Astrocyte of the hippocampus (primary cell): ENCODE results near the gene MUC4.
"Not testable (repeated sequence)": the region's sequence is repeated elsewhere in the genome, so short reads cannot be mapped to it uniquely, and the experiment has no call there.

Experiments used
- DNase-seq: peaks from one replicate; pipeline ENCODE4 v3.0.0; 2011; ENCODE audit warnings: low read depth, low spot score

The MUC4 gene

DNA sequence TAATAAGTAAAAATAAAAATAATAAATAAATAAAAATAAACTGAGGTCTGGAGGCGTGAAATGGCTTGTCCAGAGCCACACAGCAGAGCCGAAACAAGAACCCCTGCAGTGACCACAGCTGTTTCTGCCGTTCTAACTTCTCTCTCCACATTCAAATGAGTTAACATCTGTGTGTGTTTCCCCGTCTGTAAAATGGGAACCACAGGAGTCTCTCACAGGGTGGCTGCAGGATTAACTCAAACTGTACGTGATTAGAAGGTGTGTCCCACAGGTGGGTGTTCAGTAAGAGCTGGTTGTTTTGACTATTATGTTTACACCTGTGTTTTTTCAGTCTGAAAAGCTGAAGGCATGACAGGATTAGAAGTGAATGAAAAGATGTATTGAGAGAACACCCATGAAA is 27.0 kb upstream of the MUC4 start:
- DNase-seq, result no peak

DNA sequence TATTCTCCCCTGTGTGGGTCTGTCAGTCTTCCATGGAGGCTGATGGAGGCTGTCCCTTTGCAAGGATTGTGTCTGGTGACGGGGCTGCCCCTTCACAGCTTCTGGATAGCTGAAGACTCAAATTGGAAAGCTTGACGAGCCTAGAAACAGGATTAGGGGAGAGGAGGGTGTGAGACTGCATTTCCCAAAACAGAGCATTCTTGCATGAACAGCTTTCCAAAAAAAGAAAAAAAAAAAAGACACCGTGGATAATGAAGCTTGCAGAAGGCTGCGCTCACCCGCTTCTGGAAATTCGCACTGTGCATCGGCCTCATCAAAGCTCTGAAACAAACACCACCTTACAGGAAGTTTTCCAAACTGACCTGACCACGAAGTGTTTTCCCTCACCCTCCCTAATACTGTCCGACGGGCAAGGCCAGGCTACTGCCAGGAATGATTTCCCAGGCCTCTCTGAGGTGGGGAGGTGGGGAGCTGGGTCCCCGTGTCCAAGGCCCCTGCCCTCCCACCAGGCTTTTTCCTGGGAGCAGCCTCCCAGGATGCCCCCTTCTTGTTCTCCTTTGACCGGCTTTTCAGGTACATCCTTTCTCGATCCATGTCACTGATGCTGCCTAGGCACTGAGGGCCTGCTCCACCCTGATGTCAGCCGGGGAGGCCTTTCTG is 24.9 kb upstream of the MUC4 start:
- no peak for DNase-seq

DNA sequence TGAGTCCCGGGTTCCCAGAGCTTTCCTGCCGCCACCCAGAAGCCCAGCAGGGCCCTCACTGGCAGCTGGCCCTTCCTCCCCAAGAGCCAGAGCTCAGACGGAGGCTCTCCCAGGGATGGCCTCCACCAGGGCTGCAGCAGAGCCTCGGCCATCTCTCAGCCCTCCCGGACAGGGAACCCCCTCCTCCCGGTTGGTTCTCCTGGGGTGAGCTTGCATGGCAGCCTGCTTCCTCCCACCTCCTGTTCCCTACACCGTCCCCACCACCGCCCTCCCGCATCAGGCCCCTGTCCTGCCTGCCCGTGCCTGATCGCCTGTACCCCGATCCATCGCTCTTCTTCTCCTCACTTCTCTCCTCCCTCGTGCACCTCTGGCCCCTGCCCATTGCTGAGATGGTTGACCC is 24.1 kb upstream of the MUC4 start:
- DNase-seq, result no peak

DNA sequence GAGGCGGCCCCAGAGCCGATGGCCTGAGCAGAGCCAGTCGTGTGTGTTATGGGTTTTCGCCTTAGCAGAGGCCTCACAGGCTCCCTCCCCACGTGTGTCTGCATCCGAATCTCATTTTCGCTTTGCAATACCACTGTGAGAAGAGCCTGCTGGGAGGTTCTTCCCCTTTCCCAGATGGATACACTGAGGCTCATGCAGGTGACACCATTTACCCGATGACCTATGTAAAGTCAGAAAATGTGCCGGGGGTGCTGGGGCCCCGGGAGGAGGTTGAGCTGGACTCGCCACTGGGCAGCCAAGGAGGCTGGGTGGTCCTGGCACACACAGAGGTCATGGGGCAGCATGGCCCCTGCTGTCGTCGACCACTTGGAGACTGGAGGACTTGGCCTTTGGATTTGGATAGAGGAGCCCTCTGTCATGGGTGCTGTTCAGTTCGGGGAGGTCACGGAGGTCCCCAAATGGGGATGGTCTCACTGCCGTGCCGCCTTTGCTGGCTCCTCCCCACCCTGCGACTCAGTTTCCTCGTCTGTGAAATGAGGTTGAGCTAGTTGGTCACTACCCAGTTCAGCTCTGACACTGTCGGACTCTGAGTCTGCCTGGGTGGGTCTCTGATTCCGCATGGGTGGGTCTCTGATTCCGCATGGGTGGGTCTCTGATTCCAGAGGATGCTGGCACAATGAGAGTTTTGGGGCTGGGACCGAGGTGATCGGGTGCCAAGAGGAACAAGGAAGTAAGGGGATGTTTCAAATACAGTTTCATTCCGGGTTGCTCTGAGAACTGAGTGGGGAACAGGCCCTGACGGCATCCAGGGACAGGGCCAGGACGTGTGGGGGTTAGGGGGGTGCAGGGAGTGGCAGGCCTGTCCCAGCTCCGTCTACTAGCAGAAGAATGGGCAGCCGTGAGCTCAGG is 23.2 kb upstream of the MUC4 start:
- DNase-seq, result no peak

DNA sequence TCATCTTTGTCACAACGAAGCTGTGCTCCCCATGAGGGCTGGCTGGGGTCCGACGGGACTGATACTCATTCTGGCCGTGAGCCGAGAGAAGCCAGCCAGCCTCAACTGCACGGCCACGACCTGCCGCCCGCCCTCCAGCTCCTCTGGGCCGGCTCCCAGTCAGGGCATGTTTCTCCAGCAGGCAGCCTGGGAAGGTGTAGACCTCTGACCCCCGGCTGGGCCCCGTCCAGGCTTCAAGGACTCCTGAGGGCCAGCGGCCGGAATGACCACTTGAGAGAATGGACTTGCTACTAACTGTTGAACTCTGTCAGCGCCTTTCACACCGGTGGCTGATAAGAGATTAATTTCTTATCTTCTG is 18.1 kb upstream of the MUC4 start:
- DNase-seq, result no peak

DNA sequence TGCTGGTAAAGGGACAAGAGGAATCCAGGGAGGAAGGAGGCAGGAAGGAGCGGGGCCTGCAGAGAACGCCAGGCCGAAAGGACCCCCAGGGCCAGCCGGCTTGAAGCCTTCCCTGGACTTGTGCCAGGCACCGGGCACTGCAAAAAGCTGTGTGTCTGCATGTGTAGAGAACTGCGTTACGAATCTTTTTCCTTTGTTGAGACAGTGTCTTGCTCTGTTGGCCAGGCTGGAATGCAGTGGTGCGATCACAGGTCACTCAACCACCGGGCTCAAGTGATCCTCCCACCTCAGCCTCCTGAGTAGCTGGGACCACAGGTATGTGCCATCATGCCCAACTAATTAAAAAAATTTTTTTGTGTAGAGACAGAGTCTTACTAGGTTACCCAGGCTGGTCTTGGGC is 17.0 kb upstream of the MUC4 start:
- no peak for DNase-seq

DNA sequence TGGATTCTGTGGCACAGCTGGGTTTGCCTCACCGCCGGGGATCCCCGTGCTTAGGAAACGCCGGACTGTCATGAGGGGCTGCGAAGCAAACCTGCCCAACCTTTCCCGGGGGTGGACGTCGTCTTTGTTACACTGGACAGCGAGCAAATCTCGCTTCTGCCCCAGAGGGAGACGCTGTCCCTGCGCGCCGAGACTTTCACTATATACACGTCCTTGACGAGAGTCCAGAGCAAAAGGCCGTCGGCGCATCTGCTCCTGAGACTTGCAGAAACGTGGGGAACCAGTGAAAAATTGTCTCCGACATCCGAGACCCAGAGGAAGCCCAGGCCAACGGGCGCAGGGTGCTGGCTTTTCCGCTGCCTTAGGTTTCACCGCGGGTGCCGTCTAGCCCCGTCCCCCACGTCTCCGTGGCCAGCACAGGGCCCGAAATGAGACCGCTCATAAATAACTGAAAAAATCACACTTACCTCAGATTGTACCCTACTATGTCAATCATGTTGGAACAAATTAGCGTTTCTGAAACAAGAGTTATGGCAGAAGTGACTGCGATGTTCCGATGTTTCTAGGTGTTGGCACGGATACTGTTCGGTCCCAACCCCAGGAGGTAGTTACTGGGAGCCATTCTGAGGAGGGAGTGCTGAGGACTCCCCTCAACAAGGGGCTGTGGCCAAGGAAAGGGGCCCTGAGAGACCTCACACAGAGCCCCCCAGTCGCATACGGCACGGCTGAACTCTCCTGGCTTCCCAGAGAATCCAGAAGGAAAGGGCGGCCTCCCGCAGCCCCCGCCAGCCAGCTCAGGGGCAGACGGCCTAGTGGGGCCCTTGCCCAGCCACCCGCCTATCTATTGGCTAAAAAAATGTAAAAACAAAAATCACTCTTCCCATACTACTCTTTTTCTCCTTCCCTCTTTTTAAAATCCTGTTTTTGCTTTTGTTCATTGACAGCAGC is 14.4 kb upstream of the MUC4 start:
- DNase-seq, result no peak

DNA sequence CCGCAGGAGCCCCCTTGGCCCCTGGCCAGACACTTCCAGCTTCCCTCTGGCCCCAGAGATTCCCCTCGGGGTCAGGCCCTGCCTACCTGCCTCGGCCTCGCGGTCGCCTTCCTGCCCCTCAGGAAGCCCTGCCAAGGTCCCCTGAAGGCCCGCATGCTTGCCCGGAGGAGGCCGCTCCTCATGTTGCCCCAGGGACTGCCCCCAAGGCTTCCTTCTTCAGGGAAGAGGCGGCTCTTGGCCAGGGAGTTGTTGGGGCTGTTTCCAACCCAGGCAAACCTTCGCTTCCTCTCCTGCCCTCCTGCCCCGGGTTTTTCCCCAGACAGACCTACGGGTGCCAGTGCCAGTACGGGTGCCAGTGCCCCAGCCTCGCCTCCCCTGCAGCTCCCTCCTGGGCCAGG is 13.5 kb upstream of the MUC4 start:
- no peak for DNase-seq

DNA sequence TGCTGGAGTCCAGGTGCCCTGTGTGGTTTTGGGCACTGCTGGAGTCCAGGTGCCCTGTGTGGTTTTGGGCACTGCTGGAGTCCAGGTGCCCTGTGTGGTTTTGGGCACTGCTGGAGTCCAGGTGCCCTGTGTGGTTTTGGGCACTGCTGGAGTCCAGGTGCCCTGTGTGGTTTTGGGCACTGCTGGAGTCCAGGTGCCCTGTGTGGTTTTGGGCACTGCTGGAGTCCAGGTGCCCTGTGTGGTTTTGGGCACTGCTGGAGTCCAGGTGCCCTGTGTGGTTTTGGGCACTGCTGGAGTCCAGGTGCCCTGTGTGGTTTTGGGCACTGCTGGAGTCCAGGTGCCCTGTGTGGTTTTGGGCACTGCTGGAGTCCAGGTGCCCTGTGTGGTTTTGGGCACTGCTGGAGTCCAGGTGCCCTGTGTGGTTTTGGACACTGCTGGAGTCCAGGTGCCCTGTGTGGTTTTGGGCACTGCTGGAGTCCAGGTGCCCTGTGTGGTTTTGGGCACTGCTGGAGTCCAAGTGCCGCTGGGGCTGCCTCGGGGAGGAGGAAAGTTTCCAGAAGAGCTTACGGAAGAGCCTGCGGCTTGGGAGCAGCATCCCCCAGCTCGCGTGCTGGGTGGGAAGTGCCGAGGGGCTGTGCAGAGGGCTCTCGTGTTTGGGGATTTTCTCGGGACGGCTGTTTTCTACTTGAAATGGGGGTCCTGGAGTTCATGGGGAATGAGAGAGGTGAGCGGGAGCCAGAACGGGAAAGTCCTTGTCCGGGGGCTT is 12.9 kb upstream of the MUC4 start:
- not testable (repeated sequence) for DNase-seq

DNA sequence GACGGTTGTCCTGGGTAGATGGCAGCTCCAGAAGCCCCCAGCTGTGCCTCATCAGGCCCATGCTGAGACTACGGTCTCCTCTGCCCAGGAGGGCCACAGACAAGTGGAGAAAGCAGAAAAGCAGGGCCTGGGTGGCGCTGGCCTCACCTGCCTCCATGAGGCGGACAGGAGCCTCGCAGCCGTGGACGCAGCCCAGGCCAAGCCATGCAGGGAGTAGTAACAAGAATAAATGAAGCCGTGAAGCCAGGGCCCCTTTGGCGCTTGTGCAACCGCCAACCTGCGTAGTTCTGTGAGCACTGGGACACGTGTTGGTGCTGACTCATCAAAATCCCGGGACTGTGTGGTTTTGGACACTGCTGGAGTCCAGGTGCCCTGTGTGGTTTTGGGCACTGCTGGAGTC is 12.3 kb upstream of the MUC4 start:
- DNase-seq, result peak; percentile 44

DNA sequence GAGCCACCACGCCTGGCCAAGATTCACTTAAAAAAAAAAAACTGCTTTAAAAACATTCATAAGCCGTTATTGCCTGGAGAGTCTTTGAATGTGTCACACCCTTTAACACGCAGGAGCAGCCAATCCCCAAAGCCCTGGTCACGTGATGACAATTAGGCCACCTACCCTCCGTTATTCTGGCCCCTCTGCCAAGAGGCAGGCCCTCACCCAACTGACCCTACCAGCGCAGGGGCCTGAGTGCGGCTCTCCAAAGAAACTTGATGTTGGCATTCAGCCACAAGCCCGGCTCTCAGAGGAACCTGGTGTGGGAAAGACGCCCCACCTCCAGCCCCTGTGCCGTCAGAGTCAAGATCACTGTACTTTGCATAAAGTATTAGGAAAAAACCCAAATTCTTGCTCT is 11.6 kb upstream of the MUC4 start:
- DNase-seq, result peak; percentile 44

DNA sequence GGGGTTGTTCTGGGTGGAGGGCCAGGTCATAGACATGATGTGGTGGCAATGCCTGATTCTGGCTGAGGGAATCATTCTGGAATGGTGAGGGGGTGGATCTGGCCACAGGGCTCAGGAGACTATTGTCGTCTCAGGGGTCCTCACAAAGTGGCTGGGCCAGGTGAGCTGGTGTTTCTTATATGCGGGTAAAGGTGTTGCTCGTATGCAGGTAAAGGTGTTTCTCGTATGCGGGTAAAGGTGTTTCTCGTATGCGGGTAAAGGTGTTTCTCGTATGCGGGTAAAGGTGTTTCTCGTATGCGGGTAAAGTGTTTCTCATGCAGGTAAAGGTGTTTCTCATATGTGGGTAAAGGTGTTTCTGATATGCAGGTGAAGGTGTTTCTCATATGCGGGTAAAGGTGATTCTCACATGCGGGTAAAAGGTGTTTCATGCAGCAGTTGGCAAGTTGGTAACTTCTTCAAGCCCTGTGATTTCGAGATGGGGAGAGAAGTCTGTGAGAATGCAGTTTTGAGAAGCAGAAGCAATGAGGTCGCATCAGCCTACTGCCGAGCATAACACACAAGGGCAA is 10.5 kb upstream of the MUC4 start:
- DNase-seq, result no peak

DNA sequence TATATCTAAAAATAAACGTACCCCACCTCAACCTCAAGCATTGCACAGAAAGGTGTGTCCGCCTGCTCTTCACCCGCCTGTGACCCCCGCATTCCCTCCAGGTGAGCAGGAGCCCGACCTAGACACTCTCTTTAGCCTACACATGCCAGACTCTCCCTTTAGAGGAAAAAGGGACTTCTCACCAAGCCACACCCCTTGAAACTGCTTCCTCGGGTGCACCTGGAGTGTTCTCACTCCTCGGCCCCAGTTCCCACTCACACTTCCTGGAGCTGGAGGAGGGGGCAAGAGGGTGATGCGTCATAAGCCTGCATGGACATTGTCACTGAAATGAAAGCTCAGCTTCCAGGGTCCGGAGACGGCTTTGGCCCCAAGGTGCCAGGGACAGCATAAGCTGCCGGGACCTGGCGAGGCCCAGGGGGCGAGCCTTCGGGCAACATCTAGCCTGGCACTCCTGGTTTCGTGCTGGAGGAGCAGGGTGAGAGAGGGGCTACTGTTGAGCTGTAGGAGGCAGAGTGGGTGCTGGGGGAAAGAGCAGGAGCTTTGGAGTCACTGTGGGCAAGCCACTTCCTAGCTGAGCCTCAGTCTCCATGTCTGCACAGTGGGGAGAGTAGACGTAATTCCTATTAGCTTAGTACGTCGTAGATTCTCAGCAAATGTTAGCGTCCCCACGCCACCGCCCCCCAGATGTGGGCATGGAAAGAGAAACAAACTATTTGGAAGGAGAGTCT is 9.8 kb upstream of the MUC4 start:
- no peak for DNase-seq

DNA sequence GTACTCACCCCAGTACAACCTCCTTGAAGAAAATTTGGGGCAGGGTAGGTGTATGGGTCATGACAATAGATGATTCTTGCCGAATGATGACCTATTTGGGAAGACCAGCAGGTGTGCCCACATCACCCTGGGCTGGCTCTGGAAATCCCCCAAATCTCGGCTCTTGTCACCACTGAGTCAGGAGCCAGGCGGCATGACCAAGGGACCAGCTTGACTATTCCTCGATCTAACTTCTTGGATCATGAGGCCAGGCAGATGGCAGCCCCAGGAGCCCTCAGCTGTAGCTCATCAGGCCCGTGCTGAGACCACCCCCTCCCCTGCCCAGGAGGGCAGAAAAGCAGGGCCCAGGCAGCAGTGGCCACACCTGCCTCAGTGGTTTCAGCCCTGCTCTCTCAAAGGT is 9.2 kb upstream of the MUC4 start:
- DNase-seq, result no peak

DNA sequence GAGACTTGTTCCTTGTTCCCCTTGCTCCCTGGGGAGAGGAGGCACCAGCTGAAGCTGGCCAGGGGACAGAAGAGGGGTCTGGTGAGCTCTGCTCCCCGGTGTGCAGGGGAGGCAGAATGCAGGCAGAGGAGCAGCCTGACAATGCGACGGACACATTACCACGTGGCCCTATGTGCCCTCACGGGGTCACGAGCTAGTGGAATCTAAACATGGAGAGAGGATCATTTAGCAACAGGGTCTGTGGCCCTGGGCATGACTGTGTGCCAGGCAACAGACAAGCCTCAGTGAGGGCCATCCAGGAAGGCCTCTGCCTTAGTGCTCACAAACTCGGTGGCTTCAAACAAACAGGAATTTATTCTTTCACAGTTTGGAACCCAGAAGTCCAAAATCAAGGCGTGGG is 8.5 kb upstream of the MUC4 start:
- DNase-seq, result no peak

DNA sequence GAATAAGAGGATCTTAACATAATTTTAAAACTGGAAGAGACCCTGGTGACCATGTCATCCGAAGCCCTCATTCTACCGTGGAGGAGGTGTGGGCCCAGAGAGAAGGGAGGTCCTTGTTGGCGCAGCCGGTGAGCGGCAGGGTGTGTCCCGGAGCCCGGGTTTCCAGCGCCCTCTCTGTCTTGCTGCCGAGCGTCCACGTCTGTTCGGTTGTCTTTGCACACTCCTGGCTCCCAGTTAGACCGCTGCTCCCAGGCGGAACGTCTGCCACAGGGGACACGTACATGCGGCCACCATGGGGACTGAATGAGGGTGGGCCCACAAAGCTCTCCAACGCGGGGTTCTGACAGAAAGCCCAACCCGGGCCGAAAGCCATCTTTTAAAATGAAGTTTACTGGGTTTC is 6.6 kb upstream of the MUC4 start:
- DNase-seq, result no peak

DNA sequence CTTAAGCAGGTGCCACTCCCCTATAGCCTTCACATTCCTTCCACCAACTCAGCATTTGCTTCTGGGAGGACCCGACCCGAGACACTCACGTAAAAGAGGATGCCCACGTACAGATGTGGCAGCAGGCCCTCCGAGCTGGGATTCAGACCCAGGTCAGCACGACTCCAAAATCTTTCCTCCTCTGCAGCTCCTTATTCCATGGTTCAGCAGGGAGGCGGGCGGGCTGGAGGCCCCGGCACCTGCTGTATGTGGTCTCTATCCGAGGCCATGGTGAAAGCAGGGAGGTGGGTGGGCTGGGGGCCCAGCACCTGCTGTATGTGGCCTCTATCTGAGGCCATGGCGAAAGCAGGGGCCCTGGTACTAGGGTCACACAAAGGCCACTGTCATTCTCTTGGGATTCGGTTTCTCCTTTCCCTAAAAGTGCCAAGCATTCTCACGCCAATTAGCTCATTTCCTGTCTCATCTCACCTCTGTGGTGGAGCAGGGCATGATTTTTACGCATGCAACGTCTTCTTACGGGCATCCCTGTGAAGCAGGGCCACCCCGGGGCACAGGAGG is 5.9 kb upstream of the MUC4 start:
- DNase-seq, result no peak

DNA sequence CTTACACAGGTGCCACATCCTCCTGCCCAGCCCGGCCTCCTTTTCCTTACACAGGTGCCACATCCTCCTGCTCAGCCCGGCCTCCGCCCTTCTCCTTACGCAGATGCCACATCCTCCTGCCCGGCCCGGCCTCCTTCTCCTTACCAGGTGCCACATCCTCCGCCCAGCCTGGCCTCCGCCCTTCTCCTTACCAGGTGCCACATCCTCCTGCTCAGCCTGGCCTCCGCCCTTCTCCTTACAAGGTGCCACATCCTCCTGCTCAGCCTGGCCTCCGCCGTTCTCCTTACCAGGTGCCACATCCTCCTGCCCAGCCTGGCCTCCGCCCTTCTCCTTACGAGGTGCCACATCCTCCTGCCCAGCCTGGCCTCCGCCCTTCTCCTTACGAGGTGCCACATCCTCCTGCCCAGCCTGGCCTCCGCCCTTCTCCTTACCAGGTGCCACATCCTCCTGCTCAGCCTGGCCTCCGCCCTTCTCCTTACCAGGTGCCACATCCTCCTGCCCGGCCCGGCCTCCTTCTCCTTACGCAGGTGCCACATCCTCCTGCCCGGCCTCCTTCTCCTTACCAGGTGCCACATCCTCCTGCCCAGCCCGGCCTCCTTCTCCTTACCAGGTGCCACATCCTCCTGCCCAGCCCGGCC is 4.7 kb upstream of the MUC4 start:
- DNase-seq, result not testable (repeated sequence)

DNA sequence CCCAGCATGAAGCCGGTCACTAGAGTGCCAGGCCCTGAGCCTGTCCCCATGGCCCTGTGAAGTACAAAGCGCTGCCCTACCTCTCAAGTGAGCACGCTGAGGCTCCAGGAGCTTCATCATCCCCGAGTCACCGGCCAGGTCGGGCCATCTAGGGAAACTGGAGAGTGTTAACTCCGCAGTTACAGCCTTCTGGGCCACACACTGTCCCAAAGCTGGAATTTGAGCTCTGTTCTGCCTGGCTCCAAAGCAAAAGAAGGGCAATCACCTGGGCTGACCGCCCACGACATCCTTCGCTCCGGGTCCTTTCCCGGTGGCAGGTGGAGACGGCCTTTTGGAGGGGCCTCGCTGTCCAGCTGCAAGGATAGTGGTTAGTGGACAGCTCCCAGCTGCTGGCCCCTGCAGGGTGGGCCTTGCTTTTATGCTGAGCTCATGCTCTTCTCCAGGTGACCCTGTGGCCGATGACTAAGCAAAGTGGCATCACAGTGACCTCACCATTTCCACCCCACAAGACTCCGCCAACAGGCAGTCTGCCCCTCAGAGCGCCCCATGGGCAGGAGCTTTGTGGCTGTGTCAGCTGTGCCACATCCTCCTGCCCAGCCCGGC is 3.5 kb upstream of the MUC4 start:
- DNase-seq, result peak; percentile 77
